Right cardiac atrium (tissue), 5 donors: ENCODE data around the gene LRRC23. TPM values are rescaled to one million over a fixed set of nuclear protein-coding genes. Genes with fewer than 3 reads are reported as not detected.

Source experiments
- ATAC-seq, 2 donors: fragments of 200-7000 bp; cut with Tn5 transposase; one replicate each; pipeline versions ENCODE4 v1.8.0 to v1.9.1; 2020; ENCODE audit warnings: moderate library complexity in 2 of 2, mild to moderate bottlenecking in 1 of 2
- DNase-seq, 3 donors: peaks; one replicate each; pipeline ENCODE4 v3.0.0-alpha.2; 2020
- H3K27ac ChIP-seq: one replicate; pipeline ENCODE4 v1.5.1; 2013; ENCODE audit warnings: mild to moderate bottlenecking, low read length, control low read depth, moderate library complexity
- H3K27me3 ChIP-seq: one replicate; pipeline ENCODE4 v1.6.1; 2013; ENCODE audit not compliant: control insufficient read depth, insufficient read depth
- H3K4me1 ChIP-seq: one replicate; pipeline ENCODE4 v1.6.1; 2013; ENCODE audit warnings: low read length; ENCODE audit not compliant: control insufficient read depth, insufficient read depth
- H3K4me3 ChIP-seq: one replicate; pipeline ENCODE4 v1.5.1; 2013; ENCODE audit warnings: low read length, control low read depth
- H3K9me3 ChIP-seq: one replicate; pipeline ENCODE4 v1.6.1; 2013; ENCODE audit warnings: low read length; ENCODE audit not compliant: control insufficient read depth
- WGBS: extraction: QIAGEN DNeasy Blood & Tissue Kit; methylation state at CpG from one replicate; pipeline ENCODE4 v1.1.7; 2013; 5-methylcytosine and 5-hydroxymethylcytosine counted together
- intact Hi-C, 4 donors: fragments of 100-400 bp; cut with DNase I; formaldehyde crosslinking; loops; one replicate each; pipeline versions ENCODE4 v1.11.0 to v1.14.0; 2022 to 2023
- microRNA-seq, 2 donors: library from miRNA; unstranded; fragments of <30 nt; microRNA quantifications; one replicate each; pipeline ENCODE4 v1.2.0, GENCODE V29; 2020 to 2021
- polyA plus RNA-seq: library from polyadenylated mRNA; stranded (reverse); fragments of 200-250 nt; gene quantifications from one replicate; pipeline ENCODE4 v1.2.3, GENCODE V29; 2013
- total RNA-seq, 4 donors: library from RNA; stranded (reverse); fragmentation: NEBNext Ultra II Directional; extraction: Animal tissue kit (Norgen Biotek cat#: 25700); gene quantifications; one replicate each; pipeline ENCODE4 v1.2.1, GENCODE V29; 2021
- donor health status: healthy with polysubstance abuse.
- donor health status: DM: no; HTN: yes; CAD: no.
- donor health status: DM: no; HTN: no; CAD: no.
- donor health status: DM: no; HTN: yes; CAD: no; lungs with severe emphysema.
- donor health status: DM: yes; HTN: yes; CAD: no.

LRRC23 gene
- total and polyA plus RNA-seq, 5 donors: 11.4 to 15.0 (median 12.7) TPM

GRCh38 chr12:6961278-6961694 is 56.7 kb downstream of the LRRC23 start:
- peaks cover 5% of the 10 kb centered on the region for H3K4me1 ChIP-seq
- no peaks in the 10 kb centered on the region for H3K27me3 ChIP-seq
- no peak overlapping the region for H3K4me3 ChIP-seq
- no peaks in the 10 kb centered on the region for H3K9me3 ChIP-seq
- peak; percentile 13 to 17 for ATAC-seq
- intact Hi-C loops: no loop called here
- DNase-seq: peak; percentile 70 to 86 (median 81)
- H3K27ac ChIP-seq: peak overlapping the region; percentile 28
- WGBS: 38% methylated on average over 24 of the region's 24 CpGs

GRCh38 chr12:6961695-6962284 is 57.2 kb downstream of the LRRC23 start:
- Histone ChIP-seq H3K4me3 (no peak overlapping the region), H3K4me1 (peaks cover 5% of the 10 kb centered on the region), H3K27ac (peak overlapping the region; percentile 1), H3K9me3 (no peaks in the 10 kb centered on the region), H3K27me3 (no peaks in the 10 kb centered on the region)
- intact Hi-C loops: no loop called here
- WGBS: 5% methylated on average over 16 of the region's 16 CpGs
- peak; percentile 57 to 64 for ATAC-seq
- DNase-seq: peak; percentile 78 to 89 (median 88)

GRCh38 chr12:6962285-6963015 is 57.8 kb downstream of the LRRC23 start:
- no peaks in the 10 kb centered on the region for H3K9me3 ChIP-seq
- ATAC-seq (no peak), DNase-seq (peak in 2 of 3 donors; percentile 55 to 61)
- no peak overlapping the region for H3K4me3 ChIP-seq
- H3K4me1 ChIP-seq: peaks cover 5% of the 10 kb centered on the region
- 68% methylated on average over 25 of the region's 25 CpGs for WGBS
- peak overlapping the region; percentile 1 for H3K27ac ChIP-seq
- H3K27me3 ChIP-seq: no peaks in the 10 kb centered on the region
- intact Hi-C loops: no loop called here

- Histone ChIP-seq H3K4me3 (no peak overlapping the region), H3K27ac (no peak overlapping the region), H3K4me1 (peaks cover 5% of the 10 kb centered on the region), H3K9me3 (no peaks in the 10 kb centered on the region), H3K27me3 (no peaks in the 10 kb centered on the region)
- DNase-seq (peak in 2 of 3 donors; percentile 66 to 75), ATAC-seq (peak in 1 of 2 donors; percentile 8)
- intact Hi-C loops: no loop called here
- WGBS: 81% methylated on average over 32 of the region's 32 CpGs
Observed at GRCh38 chr12:6963016-6963731, 58.6 kb downstream of the LRRC23 start.

Small RNA genes within 50 kb of the gene (microRNA-seq; reads per million reads assigned to microRNA genes)
- gene MIR141 (1.7 to 3.2 reads per million in 2 donors), gene MIR200C (30.3 to 39.6 reads per million in 2 donors)

Other genes with a start within 250 kb of the LRRC23 start
- gene ING4, start 241.7 kb upstream of the LRRC23 start, total RNA-seq: 10 to 100 TPM; 18.3 to 31.2 (median 30.2) TPM
- gene ING4, start 241.7 kb upstream of the LRRC23 start, polyA plus RNA-seq: 27.0 TPM
- 10 to 100 TPM; 32.9 to 35.0 (median 33.8) TPM for gene ZNF384, start 215.4 kb upstream of the LRRC23 start, total RNA-seq
- gene ZNF384, start 215.4 kb upstream of the LRRC23 start, polyA plus RNA-seq: 23.5 TPM
- under 1 TPM in 3 of 4 donors, not detected in 1; 0.29 to 0.99 (median 0.80) TPM for gene PIANP, start 204.0 kb upstream of the LRRC23 start, total RNA-seq
- gene PIANP, start 204.0 kb upstream of the LRRC23 start, polyA plus RNA-seq: 0.18 TPM
- 10 to 100 TPM; 60.3 to 71.0 (median 65.9) TPM for gene COPS7A, start 180.8 kb upstream of the LRRC23 start, total RNA-seq
- gene COPS7A, start 180.8 kb upstream of the LRRC23 start, polyA plus RNA-seq: 71.8 TPM
- gene MLF2, start 151.7 kb upstream of the LRRC23 start, total RNA-seq: 100 to 1,000 TPM; 123 to 135 (median 130) TPM
- gene MLF2, start 151.7 kb upstream of the LRRC23 start, polyA plus RNA-seq: 146 TPM
- 100 to 1,000 TPM; 116 to 161 (median 149) TPM for gene PTMS, start 138.5 kb upstream of the LRRC23 start, total RNA-seq
- 244 TPM for gene PTMS, start 138.5 kb upstream of the LRRC23 start, polyA plus RNA-seq
- 1 to 10 TPM in 2 of 4 donors, under 1 TPM in 2; 0.28 to 1.1 (median 0.76) TPM for gene LAG3, start 132.3 kb upstream of the LRRC23 start, total RNA-seq
- 0.57 TPM for gene LAG3, start 132.3 kb upstream of the LRRC23 start, polyA plus RNA-seq
- 10 to 100 TPM; 11.4 to 15.4 (median 13.7) TPM for gene CD4, start 115.3 kb upstream of the LRRC23 start, total RNA-seq
- gene CD4, start 115.3 kb upstream of the LRRC23 start, polyA plus RNA-seq: 2.5 TPM
- gene GPR162, start 83.0 kb upstream of the LRRC23 start, total RNA-seq: 10 to 100 TPM in 1 of 4 donors, 1 to 10 TPM in 3; 6.8 to 10.9 (median 8.3) TPM
- gene GPR162, start 83.0 kb upstream of the LRRC23 start, polyA plus RNA-seq: 6.8 TPM
- gene P3H3, start 76.4 kb upstream of the LRRC23 start, total RNA-seq: 10 to 100 TPM; 15.8 to 25.6 (median 21.1) TPM
- 17.7 TPM for gene P3H3, start 76.4 kb upstream of the LRRC23 start, polyA plus RNA-seq
- gene GNB3, start 63.9 kb upstream of the LRRC23 start, total RNA-seq: 1 to 10 TPM; 2.9 to 7.8 (median 4.0) TPM
- 3.1 TPM for gene GNB3, start 63.9 kb upstream of the LRRC23 start, polyA plus RNA-seq
- 1 to 10 TPM in 3 of 4 donors, not detected in 1; 1.2 to 1.8 (median 1.2) TPM for gene CDCA3, start 53.5 kb upstream of the LRRC23 start, total RNA-seq
- gene CDCA3, start 53.5 kb upstream of the LRRC23 start, polyA plus RNA-seq: 0.50 TPM
- gene USP5, start 52.7 kb upstream of the LRRC23 start, total RNA-seq: 10 to 100 TPM; 59.2 to 74.6 (median 71.0) TPM
- gene USP5, start 52.7 kb upstream of the LRRC23 start, polyA plus RNA-seq: 29.4 TPM
- 100 to 1,000 TPM; 707 to 793 (median 721) TPM for gene TPI1, start 37.3 kb upstream of the LRRC23 start, total RNA-seq
- gene TPI1, start 37.3 kb upstream of the LRRC23 start, polyA plus RNA-seq: 872 TPM
- 1 to 10 TPM; 2.5 to 4.2 (median 3.5) TPM for gene SPSB2, start 31.5 kb upstream of the LRRC23 start, total RNA-seq
- 4.6 TPM for gene SPSB2, start 31.5 kb upstream of the LRRC23 start, polyA plus RNA-seq
- 10 to 100 TPM; 29.6 to 42.1 (median 35.8) TPM for gene ENO2, start 9.8 kb downstream of the LRRC23 start, total RNA-seq
- gene ENO2, start 9.8 kb downstream of the LRRC23 start, polyA plus RNA-seq: 17.8 TPM
- 10 to 100 TPM; 85.3 to 89.3 (median 88.6) TPM for gene ATN1, start 23.1 kb downstream of the LRRC23 start, total RNA-seq
- gene ATN1, start 23.1 kb downstream of the LRRC23 start, polyA plus RNA-seq: 70.1 TPM
- not detected for gene RNU7-1, start 39.0 kb downstream of the LRRC23 start, total RNA-seq
- gene RNU7-1, start 39.0 kb downstream of the LRRC23 start, polyA plus RNA-seq: not detected
- gene C12orf57, start 39.2 kb downstream of the LRRC23 start, total RNA-seq: 100 to 1,000 TPM; 262 to 339 (median 272) TPM
- 441 TPM for gene C12orf57, start 39.2 kb downstream of the LRRC23 start, polyA plus RNA-seq
- 10 to 100 TPM in 2 of 4 donors, 1 to 10 TPM in 2; 7.7 to 12.1 (median 9.3) TPM for gene PTPN6, start 46.5 kb downstream of the LRRC23 start, total RNA-seq
- gene PTPN6, start 46.5 kb downstream of the LRRC23 start, polyA plus RNA-seq: 5.9 TPM
- 100 to 1,000 TPM; 137 to 159 (median 142) TPM for gene PHB2, start 65.8 kb downstream of the LRRC23 start, total RNA-seq
- gene PHB2, start 65.8 kb downstream of the LRRC23 start, polyA plus RNA-seq: 127 TPM
- 10 to 100 TPM; 33.7 to 40.2 (median 38.1) TPM for gene EMG1, start 66.1 kb downstream of the LRRC23 start, total RNA-seq
- 26.0 TPM for gene EMG1, start 66.1 kb downstream of the LRRC23 start, polyA plus RNA-seq
- gene LPCAT3, start 113.7 kb downstream of the LRRC23 start, total RNA-seq: 10 to 100 TPM; 14.0 to 22.2 (median 19.2) TPM
- 17.8 TPM for gene LPCAT3, start 113.7 kb downstream of the LRRC23 start, polyA plus RNA-seq
- gene C1S, start 155.9 kb downstream of the LRRC23 start, total RNA-seq: 100 to 1,000 TPM; 162 to 288 (median 238) TPM
- 126 TPM for gene C1S, start 155.9 kb downstream of the LRRC23 start, polyA plus RNA-seq
- gene C1R, start 187.6 kb downstream of the LRRC23 start, total RNA-seq: 100 to 1,000 TPM; 245 to 447 (median 372) TPM
- gene C1R, start 187.6 kb downstream of the LRRC23 start, polyA plus RNA-seq: 201 TPM
- 10 to 100 TPM; 17.6 to 29.6 (median 21.6) TPM for gene C1RL, start 204.4 kb downstream of the LRRC23 start, total RNA-seq
- 16.7 TPM for gene C1RL, start 204.4 kb downstream of the LRRC23 start, polyA plus RNA-seq
- 1 to 10 TPM in 1 of 4 donors, under 1 TPM in 2, not detected in 1; 0.47 to 1.7 (median 0.65) TPM for gene RBP5, start 224.1 kb downstream of the LRRC23 start, total RNA-seq
- gene RBP5, start 224.1 kb downstream of the LRRC23 start, polyA plus RNA-seq: 0.77 TPM
- 10 to 100 TPM in 3 of 4 donors, 1 to 10 TPM in 1; 7.0 to 11.1 (median 10.7) TPM for gene CLSTN3, start 225.5 kb downstream of the LRRC23 start, total RNA-seq
- gene CLSTN3, start 225.5 kb downstream of the LRRC23 start, polyA plus RNA-seq: 13.6 TPM